ENCODE measurements around the gene GUCY1A2. TPM values are rescaled to one million over a fixed set of nuclear protein-coding genes. Genes with fewer than 3 reads are reported as not detected.

The GUCY1A2 gene
- total RNA-seq, 4 donors from 2014 or later = 22.6 to 147 (median 71.3) TPM

DNA sequence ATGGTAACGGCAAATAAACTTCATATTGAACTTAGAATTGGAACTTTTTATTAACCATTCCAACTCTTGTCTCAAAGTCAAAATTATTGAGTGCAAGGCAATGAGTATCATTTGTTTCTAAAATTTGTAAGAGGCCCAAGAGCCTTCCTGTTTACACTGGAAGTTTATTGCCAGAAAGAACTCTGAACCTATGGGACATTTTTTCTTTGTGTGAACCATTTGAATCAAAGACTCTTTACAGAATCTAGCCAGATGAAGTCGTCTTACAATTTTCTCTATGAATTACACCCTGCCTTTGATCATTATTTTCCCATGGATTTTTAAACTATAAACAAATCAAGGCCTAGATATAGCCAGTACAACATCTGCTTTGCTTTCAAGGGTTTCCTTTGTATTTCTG, 2.3 kb upstream of the GUCY1A2 start:
- intact Hi-C loops (cut with DNase I; ENCODE audit: low total_unique reads) = no loop called here
- no peak for DNase-seq
- Histone ChIP-seq H3K9me3 (no peaks in the 10 kb centered on the region), H3K4me1 (no peaks in the 10 kb centered on the region), H3K27me3 (no peaks in the 10 kb centered on the region), H3K4me3 (no peak overlapping the region), H3K36me3 (no peaks in the 10 kb centered on the region), H3K27ac (no peak overlapping the region)
- TF ChIP-seq POLR2A (IDR thresholded peaks at IDR 0.05) = no peak
- TF ChIP-seq, protein P1, sequence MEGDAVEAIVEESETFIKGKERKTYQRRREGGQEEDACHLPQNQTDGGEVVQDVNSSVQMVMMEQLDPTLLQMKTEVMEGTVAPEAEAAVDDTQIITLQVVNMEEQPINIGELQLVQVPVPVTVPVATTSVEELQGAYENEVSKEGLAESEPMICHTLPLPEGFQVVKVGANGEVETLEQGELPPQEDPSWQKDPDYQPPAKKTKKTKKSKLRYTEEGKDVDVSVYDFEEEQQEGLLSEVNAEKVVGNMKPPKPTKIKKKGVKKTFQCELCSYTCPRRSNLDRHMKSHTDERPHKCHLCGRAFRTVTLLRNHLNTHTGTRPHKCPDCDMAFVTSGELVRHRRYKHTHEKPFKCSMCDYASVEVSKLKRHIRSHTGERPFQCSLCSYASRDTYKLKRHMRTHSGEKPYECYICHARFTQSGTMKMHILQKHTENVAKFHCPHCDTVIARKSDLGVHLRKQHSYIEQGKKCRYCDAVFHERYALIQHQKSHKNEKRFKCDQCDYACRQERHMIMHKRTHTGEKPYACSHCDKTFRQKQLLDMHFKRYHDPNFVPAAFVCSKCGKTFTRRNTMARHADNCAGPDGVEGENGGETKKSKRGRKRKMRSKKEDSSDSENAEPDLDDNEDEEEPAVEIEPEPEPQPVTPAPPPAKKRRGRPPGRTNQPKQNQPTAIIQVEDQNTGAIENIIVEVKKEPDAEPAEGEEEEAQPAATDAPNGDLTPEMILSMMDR (IDR thresholded peaks at IDR 0.05) = no peak

DNA sequence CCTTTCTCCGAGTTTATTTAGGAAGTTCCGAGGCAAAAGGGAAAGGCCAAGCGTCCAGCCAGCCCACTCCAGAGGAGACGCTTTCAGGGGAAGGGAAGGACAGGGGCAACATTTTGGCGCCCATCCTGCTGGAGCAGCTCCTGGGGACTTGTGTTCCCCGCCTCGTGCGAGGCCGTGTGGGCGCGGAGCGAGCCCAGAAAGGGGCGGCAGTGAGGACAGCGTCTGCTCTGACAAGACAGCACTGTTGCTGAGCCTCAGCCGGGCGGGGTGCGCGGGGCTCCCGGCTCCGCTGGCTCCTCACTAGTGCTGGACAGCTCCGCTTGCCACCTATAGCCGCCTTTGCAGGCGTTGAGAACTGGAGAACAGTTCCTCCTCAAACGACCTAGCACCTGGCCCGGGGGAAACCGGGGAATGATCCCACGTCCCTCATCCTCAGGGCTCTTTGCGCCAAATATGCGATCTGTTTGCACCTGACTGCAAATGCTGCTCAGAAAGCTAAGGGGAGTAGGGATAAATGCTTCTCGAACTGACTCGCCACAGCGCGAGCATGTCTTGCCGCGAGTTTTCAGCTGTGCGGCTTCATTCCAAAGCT, 722 bp upstream of the GUCY1A2 start:
- H3K27ac ChIP-seq = peak overlapping the region; percentile 91 to 95
- H3K9me3 ChIP-seq = no peaks in the 10 kb centered on the region
- intact Hi-C loops (cut with DNase I; ENCODE audit: low total_unique reads) = no loop called here
- H3K27me3 ChIP-seq = no peaks in the 10 kb centered on the region
- no peaks in the 10 kb centered on the region for H3K4me1 ChIP-seq
- no peaks in the 10 kb centered on the region for H3K36me3 ChIP-seq
- H3K4me3 ChIP-seq = peak overlapping the region; percentile 40 to 55
- peak in 1 of 2 donors; percentile 35 for TF ChIP-seq POLR2A (IDR thresholded peaks at IDR 0.05)
- TF ChIP-seq, protein P1 (IDR thresholded peaks at IDR 0.05) = no peak
- peak; percentile 67 to 76 for DNase-seq

DNA sequence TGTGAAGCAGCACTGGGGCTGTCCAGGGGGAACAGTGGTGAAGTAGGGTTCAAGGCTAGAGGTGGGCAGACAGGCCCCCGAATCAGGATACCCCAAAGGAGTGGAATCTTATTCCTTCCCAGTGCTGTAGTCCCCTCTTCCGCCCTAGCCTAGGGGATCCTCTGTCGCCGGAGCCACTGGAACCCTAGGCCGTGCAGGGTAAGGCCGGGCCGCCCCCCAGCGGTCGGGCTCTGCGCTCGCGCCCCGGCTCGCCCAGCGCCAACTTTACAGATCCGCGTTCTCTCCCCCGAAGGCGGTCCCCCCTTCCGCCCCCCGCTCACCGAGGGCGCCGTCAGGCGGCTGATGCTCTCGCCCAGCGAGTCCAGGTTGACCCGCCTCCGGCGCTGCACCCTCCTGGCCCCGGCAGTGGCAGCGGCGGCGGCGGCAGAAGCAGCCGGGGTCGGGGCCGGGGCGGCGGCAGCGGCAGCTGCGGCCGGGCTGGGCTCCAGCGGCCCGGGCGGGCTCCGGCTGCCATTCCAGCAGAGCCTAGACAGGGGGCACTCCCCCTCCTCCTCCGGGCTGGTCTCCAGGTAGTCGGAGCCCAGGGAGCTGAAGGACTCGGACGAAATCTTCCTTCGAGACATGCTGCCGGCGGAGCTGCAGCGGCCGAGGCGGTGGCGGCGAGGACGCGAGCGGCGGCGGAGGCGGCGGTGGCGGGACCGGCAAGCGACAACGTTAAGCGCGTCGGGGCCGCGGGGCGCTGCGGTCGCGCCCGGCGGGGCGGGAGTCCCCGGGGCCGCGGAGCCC, 650 bp downstream of the GUCY1A2 start:
- TF ChIP-seq POLR2A (IDR thresholded peaks at IDR 0.05) = peak in 1 of 2 donors; percentile 39
- TF ChIP-seq, protein P1 (IDR thresholded peaks at IDR 0.05) = peak; percentile 44 to 78 (median 71)
- H3K36me3 ChIP-seq = no peaks in the 10 kb centered on the region
- H3K27me3 ChIP-seq = no peaks in the 10 kb centered on the region
- H3K4me3 ChIP-seq = peak overlapping the region; percentile 40 to 55
- no peaks in the 10 kb centered on the region for H3K4me1 ChIP-seq
- intact Hi-C loops (cut with DNase I; ENCODE audit: low total_unique reads) = no loop called here
- H3K27ac ChIP-seq = peak overlapping the region; percentile 91 to 95
- H3K9me3 ChIP-seq = no peaks in the 10 kb centered on the region
- peak; percentile 66 to 72 for DNase-seq

DNA sequence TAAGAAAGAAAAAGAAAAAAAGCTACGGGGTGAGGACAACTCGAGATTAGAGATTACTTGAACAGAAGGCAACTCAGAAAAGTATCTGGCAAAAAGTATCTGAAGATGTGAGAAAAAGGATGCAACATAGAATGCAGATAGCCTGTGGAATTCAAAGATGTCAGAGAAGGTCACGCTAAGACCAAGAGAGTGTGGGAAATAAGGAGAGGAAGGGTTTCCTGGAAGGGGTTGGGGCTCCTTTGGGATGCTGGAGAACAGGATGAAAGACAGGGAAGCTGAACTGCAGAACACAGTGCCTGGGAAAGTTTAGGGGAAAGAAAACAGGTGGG, 1.2 kb downstream of the GUCY1A2 start:
- Histone ChIP-seq H3K4me1 (no peaks in the 10 kb centered on the region), H3K9me3 (no peaks in the 10 kb centered on the region), H3K4me3 (peak overlapping the region; percentile 40 to 55), H3K27ac (peak overlapping the region; percentile 91 to 95), H3K36me3 (no peaks in the 10 kb centered on the region), H3K27me3 (no peaks in the 10 kb centered on the region)
- DNase-seq = no peak
- intact Hi-C loops (cut with DNase I; ENCODE audit: low total_unique reads) = no loop called here
- TF ChIP-seq, protein P1 (IDR thresholded peaks at IDR 0.05) = no peak
- TF ChIP-seq POLR2A (IDR thresholded peaks at IDR 0.05) = no peak

DNA sequence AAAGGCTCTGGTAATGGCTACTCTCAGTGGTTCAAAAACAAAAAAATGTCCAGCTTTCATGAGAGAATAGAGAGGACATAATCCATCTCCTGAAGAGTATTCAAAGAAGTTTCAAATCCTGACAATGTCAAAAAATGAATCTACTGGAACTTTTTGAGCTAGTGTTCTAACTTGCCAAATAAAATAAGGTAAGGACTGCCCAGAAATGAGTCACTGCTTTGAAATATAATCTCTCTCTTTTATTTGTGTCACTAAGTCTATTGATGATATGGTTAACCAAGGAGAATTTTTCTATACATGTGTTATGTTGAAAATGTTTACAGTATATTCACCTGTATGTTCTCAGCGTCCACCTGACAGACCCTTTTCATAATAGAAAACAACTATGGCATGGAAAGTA, 3.4 kb downstream of the GUCY1A2 start:
- H3K4me1 ChIP-seq = no peaks in the 10 kb centered on the region
- no peaks in the 10 kb centered on the region for H3K27me3 ChIP-seq
- no peaks in the 10 kb centered on the region for H3K9me3 ChIP-seq
- peak overlapping the region; percentile 26 to 95 for H3K27ac ChIP-seq
- no peak for DNase-seq
- no peaks in the 10 kb centered on the region for H3K36me3 ChIP-seq
- no peak for TF ChIP-seq POLR2A (IDR thresholded peaks at IDR 0.05)
- TF ChIP-seq, protein P1 (IDR thresholded peaks at IDR 0.05) = no peak
- no peak overlapping the region for H3K4me3 ChIP-seq
- intact Hi-C loops (cut with DNase I; ENCODE audit: low total_unique reads) = no loop called here

All from uterus (tissue), 4 donors.